ENCODE data around the gene HDAC9. TPM values are rescaled to one million over a fixed set of nuclear protein-coding genes. Genes with fewer than 3 reads are reported as not detected.
A peak's percentile ranks its signal among the peaks of the same experiment; 100 is the strongest.

HDAC9 gene
- total RNA-seq, 4 donors from 2014 or later: 54.8 to 96.2 (median 87.2) TPM

DNA sequence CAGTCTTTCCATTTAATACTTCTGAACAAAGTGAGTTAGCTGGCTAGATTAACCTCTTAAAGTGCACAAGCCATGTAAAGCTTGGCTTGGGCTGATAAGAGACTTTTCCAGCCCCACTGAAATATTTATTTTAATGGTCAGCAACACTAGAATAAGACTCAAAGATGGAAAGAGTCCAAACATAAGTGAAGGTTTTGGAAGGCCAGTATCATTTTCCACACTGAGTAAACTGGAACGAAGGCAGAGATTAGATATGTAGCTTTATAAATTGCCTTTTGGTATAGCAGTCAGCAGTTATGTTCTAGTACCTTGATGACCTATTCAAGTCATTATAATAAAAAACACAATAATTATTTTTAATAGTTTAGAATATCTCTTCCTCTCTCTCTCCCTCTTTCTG is 102.2 kb downstream of the HDAC9 start:
- no peak overlapping the region for H3K27ac ChIP-seq
- H3K36me3 ChIP-seq: peaks cover 0 to 4% of the 10 kb centered on the region in 2 donors
- no peaks in the 10 kb centered on the region for H3K27me3 ChIP-seq
- no peak overlapping the region for H3K4me3 ChIP-seq
- TF ChIP-seq POLR2A (IDR thresholded peaks at IDR 0.05): no peak
- TF ChIP-seq, protein P1, sequence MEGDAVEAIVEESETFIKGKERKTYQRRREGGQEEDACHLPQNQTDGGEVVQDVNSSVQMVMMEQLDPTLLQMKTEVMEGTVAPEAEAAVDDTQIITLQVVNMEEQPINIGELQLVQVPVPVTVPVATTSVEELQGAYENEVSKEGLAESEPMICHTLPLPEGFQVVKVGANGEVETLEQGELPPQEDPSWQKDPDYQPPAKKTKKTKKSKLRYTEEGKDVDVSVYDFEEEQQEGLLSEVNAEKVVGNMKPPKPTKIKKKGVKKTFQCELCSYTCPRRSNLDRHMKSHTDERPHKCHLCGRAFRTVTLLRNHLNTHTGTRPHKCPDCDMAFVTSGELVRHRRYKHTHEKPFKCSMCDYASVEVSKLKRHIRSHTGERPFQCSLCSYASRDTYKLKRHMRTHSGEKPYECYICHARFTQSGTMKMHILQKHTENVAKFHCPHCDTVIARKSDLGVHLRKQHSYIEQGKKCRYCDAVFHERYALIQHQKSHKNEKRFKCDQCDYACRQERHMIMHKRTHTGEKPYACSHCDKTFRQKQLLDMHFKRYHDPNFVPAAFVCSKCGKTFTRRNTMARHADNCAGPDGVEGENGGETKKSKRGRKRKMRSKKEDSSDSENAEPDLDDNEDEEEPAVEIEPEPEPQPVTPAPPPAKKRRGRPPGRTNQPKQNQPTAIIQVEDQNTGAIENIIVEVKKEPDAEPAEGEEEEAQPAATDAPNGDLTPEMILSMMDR (IDR thresholded peaks at IDR 0.05): no peak
- intact Hi-C loops (cut with DNase I; ENCODE audit: low total_unique reads): no loop called here
- no peaks in the 10 kb centered on the region for H3K4me1 ChIP-seq
- peaks cover 0 to 17% of the 10 kb centered on the region in 2 donors for H3K9me3 ChIP-seq
- no peak for DNase-seq

- peaks cover 0 to 4% of the 10 kb centered on the region in 2 donors for H3K36me3 ChIP-seq
- H3K4me3 ChIP-seq: no peak overlapping the region
- H3K27me3 ChIP-seq: no peaks in the 10 kb centered on the region
- no peak overlapping the region for H3K27ac ChIP-seq
- intact Hi-C loops (cut with DNase I; ENCODE audit: low total_unique reads): no loop called here
- H3K4me1 ChIP-seq: no peaks in the 10 kb centered on the region
- no peak for DNase-seq
- no peak for TF ChIP-seq POLR2A (IDR thresholded peaks at IDR 0.05)
- TF ChIP-seq, protein P1 (IDR thresholded peaks at IDR 0.05): no peak
- peaks cover 0 to 16% of the 10 kb centered on the region in 2 donors for H3K9me3 ChIP-seq
Observed at GRCh38 chr7:18607025-18607424, 111.5 kb downstream of the HDAC9 start.

DNA sequence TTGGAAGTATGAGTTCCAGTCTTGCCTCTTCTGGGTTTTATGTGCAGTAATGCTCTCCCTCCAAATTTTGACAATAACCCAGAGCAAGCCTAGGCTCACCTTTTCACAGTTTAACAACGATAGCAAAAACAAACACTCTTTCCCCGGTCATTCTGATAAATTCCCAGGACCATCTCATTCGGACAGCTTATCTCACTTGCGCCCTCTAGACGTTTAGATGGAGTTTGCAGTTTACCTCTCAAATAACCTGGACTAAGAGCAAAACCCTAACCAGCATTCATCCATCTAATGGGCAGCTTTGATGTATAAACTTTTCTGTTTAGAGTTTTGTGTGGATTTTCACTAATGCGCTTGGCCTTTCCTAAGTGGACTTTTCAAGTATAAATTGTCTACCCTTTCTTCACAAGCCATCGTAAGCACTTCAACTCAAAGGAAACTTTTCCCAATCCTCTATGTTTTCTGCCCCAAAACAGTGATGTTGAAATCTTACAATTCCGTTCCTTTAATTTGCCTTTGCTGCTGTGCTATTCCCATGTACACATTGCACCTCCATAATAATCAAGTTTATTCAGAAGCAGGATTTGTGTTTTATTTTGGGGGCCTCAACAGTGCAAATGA is 114.9 kb downstream of the HDAC9 start:
- DNase-seq: no peak
- H3K27ac ChIP-seq: no peak overlapping the region
- no peaks in the 10 kb centered on the region for H3K36me3 ChIP-seq
- H3K9me3 ChIP-seq: no peaks in the 10 kb centered on the region
- intact Hi-C loops (cut with DNase I; ENCODE audit: low total_unique reads): no loop called here
- no peak for TF ChIP-seq POLR2A (IDR thresholded peaks at IDR 0.05)
- TF ChIP-seq, protein P1 (IDR thresholded peaks at IDR 0.05): peak in 1 of 4 experiments; percentile 29
- H3K4me3 ChIP-seq: no peak overlapping the region
- no peaks in the 10 kb centered on the region for H3K27me3 ChIP-seq
- no peaks in the 10 kb centered on the region for H3K4me1 ChIP-seq

DNA sequence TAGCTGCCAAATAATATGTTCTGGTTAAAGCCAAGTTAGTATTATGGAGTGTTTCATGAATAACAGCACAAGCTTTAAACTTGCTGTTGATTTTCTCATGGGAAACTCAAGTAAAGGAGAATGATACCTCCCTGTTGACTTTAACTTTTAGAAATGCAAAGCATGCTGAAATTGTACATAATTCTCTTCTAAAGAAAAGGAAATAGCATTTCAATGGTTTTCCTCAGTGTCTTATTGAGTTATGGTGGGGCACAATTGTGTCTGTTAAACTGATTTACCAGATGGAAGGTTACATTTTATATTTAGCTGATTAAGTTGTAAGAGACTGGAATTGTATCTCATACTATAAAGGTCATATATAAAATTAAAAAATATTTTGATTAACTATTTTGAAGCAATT is 119.3 kb downstream of the HDAC9 start:
- no peak for DNase-seq
- intact Hi-C loops (cut with DNase I; ENCODE audit: low total_unique reads): no loop called here
- H3K36me3 ChIP-seq: no peaks in the 10 kb centered on the region
- TF ChIP-seq POLR2A (IDR thresholded peaks at IDR 0.05): no peak
- TF ChIP-seq, protein P1 (IDR thresholded peaks at IDR 0.05): no peak
- no peaks in the 10 kb centered on the region for H3K4me1 ChIP-seq
- H3K27me3 ChIP-seq: no peaks in the 10 kb centered on the region
- no peak overlapping the region for H3K4me3 ChIP-seq
- no peak overlapping the region for H3K27ac ChIP-seq
- no peaks in the 10 kb centered on the region for H3K9me3 ChIP-seq

- Histone ChIP-seq H3K9me3 (no peaks in the 10 kb centered on the region), H3K27me3 (no peaks in the 10 kb centered on the region), H3K4me3 (no peak overlapping the region), H3K4me1 (no peaks in the 10 kb centered on the region), H3K27ac (no peak overlapping the region), H3K36me3 (no peaks in the 10 kb centered on the region)
- TF ChIP-seq, protein P1 (IDR thresholded peaks at IDR 0.05): no peak
- TF ChIP-seq POLR2A (IDR thresholded peaks at IDR 0.05): no peak
- intact Hi-C loops (cut with DNase I; ENCODE audit: low total_unique reads): no loop called here
- no peak for DNase-seq
Observed at GRCh38 chr7:18619311-18619710, 123.8 kb downstream of the HDAC9 start.
